Measurements from ENCODE around the gene ZNF419.

GRCh38 chr19:57452307-57452706, 35.2 kb upstream of the ZNF419 start:
- no peak for TF ChIP-seq CTCF (IDR thresholded peaks at IDR 0.05 in 4 of 5, conservative IDR thresholded peaks at IDR 0.05 in 1 of 5)
- TF ChIP-seq POLR2A (IDR thresholded peaks at IDR 0.05) = no peak

All from gastrocnemius medialis (tissue), 4 donors.